RWPE1 (cell line): ENCODE measurements around the gene MAGI1.

Experiments
- CTCF ChIA-PET: fragments of 350-600 bp; sonication (Branson Sonifier 250); formaldehyde crosslinking; extraction: SDS; loops from one replicate; lab custom pipeline; 2021; lab: Yijun Ruan, JAX
- POLR2A ChIA-PET: fragments of 400-600 bp; formaldehyde crosslinking; extraction: SDS; loops from one replicate; lab custom pipeline; 2020; ENCODE audit warnings: antibody characterized with exemption; ENCODE audit not compliant: low non-redundant PET; lab: Yijun Ruan, JAX
- DNase-seq: peaks from one replicate; pipeline ENCODE4 v3.0.0; 2012; ENCODE audit warnings: low spot score
- H3K27ac ChIP-seq: fragments of 450-650 bp; 2 replicates; pipeline ENCODE4 v1.5.1; 2017
- TF ChIP-seq, protein P1 (sequence below): fragments of 450-650 bp; conservative IDR thresholded peaks from 2 replicates; pipeline ENCODE4 v1.5.1; 2017; ENCODE audit warnings: low read depth, mild to moderate bottlenecking

Gene MAGI1

DNA sequence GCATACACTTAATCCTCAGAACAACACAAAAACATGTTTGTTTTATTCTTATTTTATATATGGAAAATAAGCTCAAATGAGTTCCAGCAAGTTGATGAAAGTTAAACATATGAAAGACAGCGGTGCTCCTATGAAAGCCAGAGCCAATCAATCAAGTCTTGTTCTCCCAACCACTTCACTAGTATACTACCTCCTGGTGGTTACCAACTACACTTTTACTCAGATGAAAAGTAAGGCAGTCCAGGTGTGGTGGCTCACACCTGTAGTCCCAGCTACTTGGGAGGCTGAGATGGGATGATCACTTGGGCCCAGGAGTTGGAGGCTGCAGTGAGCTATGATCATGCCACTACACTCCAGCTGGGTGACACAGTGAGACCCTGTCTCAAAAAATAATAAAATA is 66.0 kb downstream of the MAGI1 start:
- H3K27ac ChIP-seq = no peak overlapping the region
- DNase-seq = no peak
- TF ChIP-seq, protein P1, sequence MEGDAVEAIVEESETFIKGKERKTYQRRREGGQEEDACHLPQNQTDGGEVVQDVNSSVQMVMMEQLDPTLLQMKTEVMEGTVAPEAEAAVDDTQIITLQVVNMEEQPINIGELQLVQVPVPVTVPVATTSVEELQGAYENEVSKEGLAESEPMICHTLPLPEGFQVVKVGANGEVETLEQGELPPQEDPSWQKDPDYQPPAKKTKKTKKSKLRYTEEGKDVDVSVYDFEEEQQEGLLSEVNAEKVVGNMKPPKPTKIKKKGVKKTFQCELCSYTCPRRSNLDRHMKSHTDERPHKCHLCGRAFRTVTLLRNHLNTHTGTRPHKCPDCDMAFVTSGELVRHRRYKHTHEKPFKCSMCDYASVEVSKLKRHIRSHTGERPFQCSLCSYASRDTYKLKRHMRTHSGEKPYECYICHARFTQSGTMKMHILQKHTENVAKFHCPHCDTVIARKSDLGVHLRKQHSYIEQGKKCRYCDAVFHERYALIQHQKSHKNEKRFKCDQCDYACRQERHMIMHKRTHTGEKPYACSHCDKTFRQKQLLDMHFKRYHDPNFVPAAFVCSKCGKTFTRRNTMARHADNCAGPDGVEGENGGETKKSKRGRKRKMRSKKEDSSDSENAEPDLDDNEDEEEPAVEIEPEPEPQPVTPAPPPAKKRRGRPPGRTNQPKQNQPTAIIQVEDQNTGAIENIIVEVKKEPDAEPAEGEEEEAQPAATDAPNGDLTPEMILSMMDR = no peak
- ChIA-PET CTCF (no interaction called here), POLR2A (no interaction called here)

DNA sequence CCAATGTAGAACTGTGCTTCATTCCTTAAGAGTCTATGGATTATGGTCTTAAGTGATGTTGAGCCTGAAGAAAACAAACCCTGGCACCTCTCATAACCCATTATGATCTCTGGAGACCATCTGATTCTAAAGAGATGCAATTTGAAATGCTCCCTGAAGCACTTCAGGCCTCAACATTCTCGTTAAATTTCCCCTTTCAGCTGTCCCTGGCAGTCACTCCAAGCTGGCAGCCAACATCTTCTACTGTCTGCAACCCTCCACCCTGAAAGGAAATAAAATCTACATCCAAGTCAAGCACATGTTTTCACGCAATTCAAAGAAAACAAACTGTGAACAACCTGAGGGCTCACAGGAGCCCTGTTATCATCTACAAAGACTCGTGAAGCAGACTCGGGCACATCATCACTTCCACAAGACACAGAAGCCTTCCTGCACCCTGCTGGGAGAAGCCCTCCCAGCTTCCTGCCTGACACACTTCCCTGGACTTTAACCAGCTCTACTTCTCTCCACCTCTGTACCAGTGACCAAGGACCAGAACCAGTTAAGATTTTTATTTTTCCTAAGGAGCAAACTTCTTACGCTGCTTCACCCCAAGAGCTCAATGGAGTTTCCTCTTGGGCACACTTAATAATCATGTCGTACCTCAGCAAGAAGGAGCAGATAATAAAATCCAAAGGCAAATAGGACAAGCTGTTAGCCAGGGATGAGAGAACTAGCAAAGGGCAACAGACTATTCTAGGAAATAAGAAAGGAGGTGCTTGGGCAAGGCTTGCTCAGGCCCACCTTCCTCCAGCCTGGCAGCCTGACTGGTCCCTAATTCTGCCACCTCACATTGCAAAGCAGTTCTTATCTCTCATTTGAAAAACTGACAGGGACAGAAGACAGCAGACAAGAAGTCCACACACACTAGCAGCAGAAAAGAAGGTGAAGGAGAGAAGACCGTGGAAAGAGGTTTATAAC is 67.1 kb downstream of the MAGI1 start:
- CTCF ChIA-PET = no interaction called here
- POLR2A ChIA-PET = no interaction called here
- no peak for DNase-seq
- H3K27ac ChIP-seq = no peak overlapping the region
- TF ChIP-seq, protein P1 = no peak

DNA sequence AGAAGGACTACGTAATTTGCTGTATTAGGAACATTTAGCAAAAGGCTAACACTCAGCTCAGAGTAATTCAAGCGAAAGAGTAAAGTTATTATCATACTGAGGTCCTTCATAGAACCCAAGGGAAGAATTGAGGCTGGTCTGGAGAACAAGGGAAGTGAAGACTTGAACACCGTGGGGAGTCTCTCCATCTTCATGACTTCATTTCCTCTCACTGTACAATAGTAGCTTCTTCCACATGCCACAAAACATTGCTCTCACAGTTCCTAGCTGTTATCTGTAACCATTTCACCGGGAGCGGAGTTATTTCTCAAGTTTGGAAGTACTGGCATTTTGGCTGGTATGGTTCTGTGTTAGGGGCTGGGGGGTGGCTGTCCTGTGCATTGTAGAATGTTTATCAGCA is 69.7 kb downstream of the MAGI1 start:
- DNase-seq = no peak
- TF ChIP-seq, protein P1 = no peak
- ChIA-PET POLR2A (no interaction called here), CTCF (no interaction called here)
- no peak overlapping the region for H3K27ac ChIP-seq

DNA sequence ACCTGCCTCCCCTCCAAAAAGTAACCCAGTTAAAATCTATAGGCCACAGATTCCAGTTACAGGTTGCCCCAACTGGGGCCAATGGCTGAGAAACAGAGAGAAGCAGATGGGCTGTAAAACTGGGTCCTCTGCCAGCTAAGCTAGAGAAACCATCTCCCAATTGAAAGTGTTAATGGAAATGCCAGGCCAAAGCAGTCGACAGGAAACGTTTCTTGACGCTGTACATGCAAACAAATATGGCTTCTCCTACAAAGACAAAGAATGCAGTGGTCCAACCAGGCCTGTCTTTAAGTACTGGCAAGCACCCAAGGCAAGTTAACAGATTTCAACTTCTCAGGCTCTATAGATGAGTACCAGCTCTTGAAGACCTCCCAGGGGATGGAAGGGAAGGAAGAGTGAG is 71.3 kb downstream of the MAGI1 start:
- DNase-seq = no peak
- ChIA-PET CTCF (no interaction called here), POLR2A (no interaction called here)
- TF ChIP-seq, protein P1 = no peak
- H3K27ac ChIP-seq = no peak overlapping the region

DNA sequence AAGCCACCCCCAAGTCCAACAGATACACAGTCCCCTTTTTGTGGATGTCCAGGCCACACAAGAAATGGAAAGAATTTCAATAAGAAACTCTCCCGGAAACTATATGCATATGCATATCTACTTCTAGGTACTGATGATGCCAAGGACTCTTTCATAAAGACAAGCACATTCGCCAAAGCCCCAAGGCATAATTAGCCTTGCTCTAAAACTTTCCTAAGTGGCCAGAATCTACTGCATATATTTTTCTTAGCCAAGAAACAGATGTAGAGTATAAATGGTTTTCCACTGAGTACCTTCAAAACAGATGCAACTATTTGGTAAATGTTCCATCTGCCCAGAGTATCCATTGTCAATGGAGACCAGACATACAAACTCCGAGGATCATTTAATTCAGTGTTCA is 73.9 kb downstream of the MAGI1 start:
- H3K27ac ChIP-seq = no peak overlapping the region
- DNase-seq = no peak
- TF ChIP-seq, protein P1 = no peak
- ChIA-PET CTCF (no interaction called here), POLR2A (no interaction called here)

DNA sequence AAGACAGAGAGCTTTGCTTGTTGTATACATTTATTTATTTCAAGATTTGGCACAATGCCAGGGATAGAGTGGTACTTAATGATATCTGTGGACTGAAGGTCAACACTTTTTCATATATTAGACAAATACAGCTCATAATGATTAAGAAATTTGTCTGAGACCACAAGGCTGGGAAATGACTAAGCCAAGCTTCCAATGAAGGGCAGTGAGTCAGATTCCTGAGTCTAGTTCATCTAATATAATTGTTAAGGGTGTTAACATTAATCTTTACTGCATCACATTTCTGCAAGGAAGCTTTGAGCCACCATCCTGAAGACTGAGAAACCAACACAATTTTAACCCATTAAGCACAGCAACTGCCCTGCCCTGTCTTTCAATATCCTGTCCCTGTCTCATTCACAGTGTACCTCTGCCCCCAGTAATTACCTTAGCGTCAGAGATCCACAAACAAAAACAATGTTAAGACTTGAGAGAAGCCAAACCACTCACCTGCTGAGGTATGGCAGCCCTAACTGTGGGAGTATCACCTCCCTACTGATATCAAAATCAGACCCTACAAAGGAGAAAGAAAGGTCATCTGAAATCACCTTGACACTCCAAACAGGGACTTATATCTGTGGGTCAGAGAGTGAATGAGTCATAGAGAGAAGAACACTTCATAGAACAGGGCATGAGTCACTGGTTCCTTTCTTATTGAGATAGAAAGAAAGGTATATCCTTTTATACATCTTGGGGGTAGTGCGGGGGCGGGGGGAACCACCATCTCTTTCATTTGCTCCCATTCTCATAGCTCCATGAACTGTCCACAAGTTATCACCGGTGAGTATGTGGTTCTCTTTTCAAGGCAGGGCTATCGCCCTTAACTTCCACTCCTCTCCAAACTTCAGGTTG is 74.7 kb downstream of the MAGI1 start:
- TF ChIP-seq, protein P1 = no peak
- H3K27ac ChIP-seq = no peak overlapping the region
- peak; percentile 77 for DNase-seq
- CTCF ChIA-PET = interaction anchor here (0.6 kb wide), 2 partner anchors 59 to 76 kb away, joined by 3 read pairs; no protein-coding TSS in a partner anchor
- POLR2A ChIA-PET = no interaction called here
